HEK293 (cell line): ENCODE data around the gene COL18A1.
A peak's percentile ranks its signal among the peaks of the same experiment; 100 is the strongest.

Experiments
- CTCF ChIA-PET: fragments of 350-600 bp; formaldehyde crosslinking; extraction: SDS; loops from one replicate; lab custom pipeline; 2021; ENCODE audit warnings: antibody characterized with exemption; lab: Yijun Ruan, JAX
- POLR2A ChIA-PET: fragments of 300-600 bp; formaldehyde crosslinking; extraction: SDS; loops from one replicate; lab custom pipeline; 2020; ENCODE audit warnings: antibody characterized with exemption, inconsistent platforms; lab: Yijun Ruan, JAX
- H3K27ac ChIP-seq: fragments of 200-500 bp; sonication (Bioruptor generic); 2 replicates; pipeline ENCODE4 v1.5.1; 2014; ENCODE audit warnings: low read depth, low read length, control low read depth, inconsistent platforms; ENCODE audit errors: extremely low read depth
- H3K36me3 ChIP-seq, 2 experiments: fragments of 200-500 bp in 1 of 2; sonication (Bioruptor generic) in 1 of 2; 1 replicate in 1 of 2; 2 replicates in 1 of 2; pipeline ENCODE4 v1.5.1; 2014 to 2017; ENCODE audit warnings: inconsistent platforms in 2 of 2, low read length in 2 of 2; ENCODE audit not compliant: control insufficient read depth in 2 of 2, insufficient read depth in 1 of 2
- H3K4me1 ChIP-seq: fragments of 200-500 bp; sonication (Bioruptor generic); 2 replicates; pipeline ENCODE4 v1.5.1; 2014; ENCODE audit warnings: mild to moderate bottlenecking, low read length, inconsistent platforms; ENCODE audit not compliant: control insufficient read depth, insufficient read depth
- H3K4me3 ChIP-seq: 2 replicates; pipeline ENCODE4 v1.5.1; 2011; ENCODE audit warnings: low read depth, mild to moderate bottlenecking, control low read depth, low read length, moderate library complexity
- H3K9me3 ChIP-seq: fragments of 200-500 bp; sonication (Bioruptor generic); 2 replicates; pipeline ENCODE4 v1.5.1; 2014; ENCODE audit warnings: low read depth, low read length, inconsistent platforms; ENCODE audit not compliant: control insufficient read depth, insufficient read depth
- OSR2 ChIP-seq: fragments of 450-650 bp; formaldehyde crosslinking; IDR thresholded peaks from 2 replicates; pipeline ENCODE4 v1.5.1; 2016; ENCODE audit warnings: missing biosample characterization, missing genetic modification characterization
- SALL2 ChIP-seq: fragments of 450-650 bp; formaldehyde crosslinking; IDR thresholded peaks from 2 replicates; pipeline ENCODE4 v1.5.0; 2017; ENCODE audit warnings: missing biosample characterization, mild to moderate bottlenecking, missing genetic modification characterization, borderline replicate concordance
- SCRT2 ChIP-seq: fragments of 450-650 bp; formaldehyde crosslinking; IDR thresholded peaks from 2 replicates; pipeline ENCODE4 v1.5.1; 2016; ENCODE audit warnings: missing biosample characterization, missing genetic modification characterization
- ZBTB7A ChIP-seq: fragments of 450-650 bp; formaldehyde crosslinking; IDR thresholded peaks from 2 replicates; pipeline ENCODE4 v1.5.1; 2016; ENCODE audit warnings: low read depth, missing biosample characterization, missing genetic modification characterization
- ZFHX2 ChIP-seq: fragments of 450-650 bp; formaldehyde crosslinking; conservative IDR thresholded peaks from 2 replicates; pipeline ENCODE4 v1.5.1; 2016; ENCODE audit warnings: missing biosample characterization, missing genetic modification characterization
- ZIC2 ChIP-seq: fragments of 450-650 bp; formaldehyde crosslinking; IDR thresholded peaks from 2 replicates; pipeline ENCODE4 v1.5.1; 2016; ENCODE audit warnings: missing biosample characterization, missing genetic modification characterization
- ZNF114 ChIP-seq: fragments of 450-650 bp; formaldehyde crosslinking; IDR thresholded peaks from 2 replicates; pipeline ENCODE4 v1.5.0; 2017; ENCODE audit warnings: missing biosample characterization, missing genetic modification characterization
- ZNF174 ChIP-seq: fragments of 450-650 bp; formaldehyde crosslinking; IDR thresholded peaks from 2 replicates; pipeline ENCODE4 v1.5.0; 2017; ENCODE audit warnings: missing biosample characterization, mild to moderate bottlenecking, missing genetic modification characterization
- ZNF2 ChIP-seq: fragments of 450-650 bp; formaldehyde crosslinking; IDR thresholded peaks from 2 replicates; pipeline ENCODE4 v1.5.1; 2016; ENCODE audit warnings: missing biosample characterization, missing genetic modification characterization
- ZNF521 ChIP-seq: fragments of 450-650 bp; formaldehyde crosslinking; IDR thresholded peaks from 2 replicates; pipeline ENCODE4 v1.5.1; 2017; ENCODE audit warnings: missing biosample characterization, mild to moderate bottlenecking, missing genetic modification characterization
- ZNF555 ChIP-seq: fragments of 450-650 bp; formaldehyde crosslinking; conservative IDR thresholded peaks from 2 replicates; pipeline ENCODE4 v1.5.1; 2017; ENCODE audit warnings: missing biosample characterization, mild to moderate bottlenecking, missing genetic modification characterization, inconsistent platforms
- ZNF596 ChIP-seq: fragments of 450-650 bp; IDR thresholded peaks from 2 replicates; pipeline ENCODE4 v1.5.0; 2018; ENCODE audit warnings: missing biosample characterization, mild to moderate bottlenecking, missing genetic modification characterization, moderate library complexity
- ZNF664 ChIP-seq: fragments of 450-650 bp; formaldehyde crosslinking; IDR thresholded peaks from 2 replicates; pipeline ENCODE4 v1.5.1; 2016; ENCODE audit warnings: missing biosample characterization, missing genetic modification characterization
- ZNF830 ChIP-seq: fragments of 450-650 bp; IDR thresholded peaks from 2 replicates; pipeline ENCODE4 v1.5.0; 2018; ENCODE audit warnings: missing biosample characterization, missing genetic modification characterization, low read depth, mild to moderate bottlenecking, moderate library complexity
- TF ChIP-seq, protein P1 (sequence below): fragments of 450-650 bp; formaldehyde crosslinking; IDR thresholded peaks from 2 replicates; pipeline ENCODE4 v1.5.1; 2016; ENCODE audit warnings: missing biosample characterization, missing genetic modification characterization
- TF ChIP-seq, protein P2 (sequence below): fragments of 450-650 bp; formaldehyde crosslinking; IDR thresholded peaks from 2 replicates; pipeline ENCODE4 v1.5.1; 2016; ENCODE audit warnings: missing biosample characterization, missing genetic modification characterization

The COL18A1 gene

GRCh38 chr21:45467221-45467779 lies 62.3 kb downstream of the COL18A1 start:
- no peak overlapping the region for H3K27ac ChIP-seq
- CTCF ChIA-PET, result interaction anchor here (0.7 to 1.0 kb wide), 2 partner anchors 10 to 175 kb away, joined by 3 read pairs; no protein-coding TSS in a partner anchor

GRCh38 chr21:45468051-45468970 lies 63.3 kb downstream of the COL18A1 start:
- ChIA-PET POLR2A (no interaction called here), CTCF (interaction anchor here (1.1 kb wide), 1 partner anchor 29 kb away, joined by 6 read pairs; no protein-coding TSS in a partner anchor)
- Histone ChIP-seq H3K36me3 (peaks cover 0 to 11% of the 10 kb centered on the region in 2 experiments; a peak in 2 of 3 replicates), H3K9me3 (no peaks in the 10 kb centered on the region), H3K4me1 (peaks cover 5% of the 10 kb centered on the region), H3K4me3 (no peak overlapping the region), H3K27ac (0 out of 2 replicates have a peak overlapping the region, but pooled peaks have one; percentile 16)
- no peak for TF ChIP-seq ZNF664 (tag by site-specific recombination)

More at GRCh38 chr21:45467221-45467779, 62.3 kb downstream of the COL18A1 start:
- POLR2A ChIA-PET, result no interaction called here
- Histone ChIP-seq H3K4me3 (no peak overlapping the region), H3K9me3 (no peaks in the 10 kb centered on the region; the same call in 1 of the 2 replicates), H3K4me1 (peaks cover 5% of the 10 kb centered on the region), H3K36me3 (peaks cover 0 to 9% of the 10 kb centered on the region in 2 experiments; a peak in 2 of 3 replicates)
- TF ChIP-seq SALL2 (tag by site-specific recombination) (no peak), ZIC2 (peak; percentile 62)

DNA sequence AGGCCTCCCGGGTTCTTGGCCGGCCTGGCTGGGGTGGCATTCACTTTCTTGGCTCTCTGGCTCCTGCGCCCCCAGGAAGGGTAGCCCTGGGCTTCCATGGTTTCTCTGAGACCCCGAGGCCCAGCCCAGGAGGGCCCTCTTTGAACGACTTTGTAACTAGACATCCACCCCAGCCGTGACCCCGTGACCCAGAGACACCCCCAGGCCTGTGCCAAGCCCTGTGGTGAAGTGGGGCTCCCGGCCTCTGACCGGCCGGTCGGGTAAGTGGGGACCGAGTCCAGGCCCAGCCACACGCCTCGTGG lies 64.0 kb downstream of the COL18A1 start:
- Histone ChIP-seq H3K4me3 (no peak overlapping the region), H3K36me3 (peaks cover 0 to 16% of the 10 kb centered on the region in 2 experiments; a peak in 2 of 3 replicates), H3K9me3 (no peaks in the 10 kb centered on the region), H3K4me1 (peaks cover 5% of the 10 kb centered on the region), H3K27ac (no peak overlapping the region)
- CTCF ChIA-PET, result interaction anchor here (1.1 to 1.2 kb wide), 2 partner anchors 29 to 329 kb away, joined by 5 to 6 read pairs; no protein-coding TSS in a partner anchor
- TF ChIP-seq, protein P1, sequence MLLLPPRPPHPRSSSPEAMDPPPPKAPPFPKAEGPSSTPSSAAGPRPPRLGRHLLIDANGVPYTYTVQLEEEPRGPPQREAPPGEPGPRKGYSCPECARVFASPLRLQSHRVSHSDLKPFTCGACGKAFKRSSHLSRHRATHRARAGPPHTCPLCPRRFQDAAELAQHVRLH (tag by site-specific recombination), result no peak
- TF ChIP-seq ZNF830 (tag by site-specific recombination), result no peak
- POLR2A ChIA-PET, result no interaction called here

DNA sequence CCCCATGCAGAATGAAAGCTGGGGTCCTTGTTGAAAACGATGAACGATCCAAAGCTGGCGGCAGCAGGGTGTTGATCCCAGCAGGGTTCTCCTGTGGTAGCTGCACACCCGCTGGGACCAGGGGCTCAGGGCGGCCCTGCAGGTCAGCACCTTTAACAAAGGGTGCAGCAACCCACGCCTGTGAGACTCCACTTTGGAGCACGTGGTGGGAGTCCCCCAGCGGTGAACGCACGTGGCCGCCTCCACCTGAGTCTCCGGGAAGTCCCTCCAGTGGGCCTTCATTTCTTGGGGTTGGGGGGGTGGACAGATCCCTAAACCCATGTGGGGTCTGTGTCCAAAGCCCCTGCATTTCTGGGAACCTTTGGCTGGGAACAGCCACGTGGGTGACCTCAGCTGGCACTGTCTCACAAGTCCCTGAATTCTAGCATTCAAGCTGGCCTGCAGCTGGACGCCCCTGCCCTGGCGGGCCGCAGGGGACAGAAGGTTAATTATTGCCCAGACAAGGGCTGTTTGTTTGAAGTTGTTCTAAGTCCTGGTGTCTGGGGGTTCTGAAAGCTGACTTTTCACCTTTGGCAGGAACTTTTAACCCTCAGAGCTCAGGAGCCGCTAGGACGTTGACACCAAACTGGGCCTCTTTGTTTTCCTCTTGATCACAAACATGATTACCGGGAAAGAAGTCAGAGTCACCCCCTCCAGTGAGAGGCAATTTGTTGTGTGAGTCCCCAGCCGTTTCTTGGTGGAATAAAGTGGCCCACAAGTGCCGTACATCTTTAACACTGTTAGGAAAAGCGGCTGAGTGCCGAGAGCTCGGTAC lies 64.5 kb downstream of the COL18A1 start:
- no peaks in the 10 kb centered on the region for H3K9me3 ChIP-seq
- CTCF ChIA-PET, result interaction anchor here (0.6 to 1.2 kb wide), 4 partner anchors 14 to 904 kb away, joined by 3 to 6 read pairs (median 4); no protein-coding TSS in a partner anchor
- peak; percentile 33; the same call in 1 of the 2 replicates for TF ChIP-seq ZIC2
- TF ChIP-seq ZNF596, result no peak
- TF ChIP-seq SCRT2 (tag by site-specific recombination), result no peak
- TF ChIP-seq ZNF174, result no peak
- no peak for TF ChIP-seq ZNF521 (tag by site-specific recombination)
- H3K36me3 ChIP-seq, result peaks cover 0 to 21% of the 10 kb centered on the region in 2 experiments; a peak in 2 of 3 replicates
- no peak overlapping the region for H3K4me3 ChIP-seq
- H3K27ac ChIP-seq, result no peak overlapping the region
- peaks cover 5% of the 10 kb centered on the region for H3K4me1 ChIP-seq
- POLR2A ChIA-PET, result no interaction called here

- no peak overlapping the region for H3K4me3 ChIP-seq
- ChIA-PET CTCF (interaction anchor here (0.6 to 1.2 kb wide), 3 partner anchors 13 to 903 kb away, joined by 3 to 5 read pairs (median 4); no protein-coding TSS in a partner anchor), POLR2A (no interaction called here)
- no peaks in the 10 kb centered on the region for H3K9me3 ChIP-seq
- H3K27ac ChIP-seq, result no peak overlapping the region
- peaks cover 0 to 27% of the 10 kb centered on the region in 2 experiments; a peak in 2 of 3 replicates for H3K36me3 ChIP-seq
- peaks cover 5% of the 10 kb centered on the region for H3K4me1 ChIP-seq
- TF ChIP-seq ZNF114 (no peak), ZFHX2 (tag by site-specific recombination) (0 out of 2 replicates have a peak, but pooled peaks have one; percentile 28), ZNF2 (0 out of 2 replicates have a peak, but pooled peaks have one; percentile 26), ZBTB7A (tag by site-specific recombination) (no peak), ZNF555 (no peak), OSR2 (tag by site-specific recombination) (peak; percentile 29; the same call in 1 of the 2 replicates)
- TF ChIP-seq, protein P2, sequence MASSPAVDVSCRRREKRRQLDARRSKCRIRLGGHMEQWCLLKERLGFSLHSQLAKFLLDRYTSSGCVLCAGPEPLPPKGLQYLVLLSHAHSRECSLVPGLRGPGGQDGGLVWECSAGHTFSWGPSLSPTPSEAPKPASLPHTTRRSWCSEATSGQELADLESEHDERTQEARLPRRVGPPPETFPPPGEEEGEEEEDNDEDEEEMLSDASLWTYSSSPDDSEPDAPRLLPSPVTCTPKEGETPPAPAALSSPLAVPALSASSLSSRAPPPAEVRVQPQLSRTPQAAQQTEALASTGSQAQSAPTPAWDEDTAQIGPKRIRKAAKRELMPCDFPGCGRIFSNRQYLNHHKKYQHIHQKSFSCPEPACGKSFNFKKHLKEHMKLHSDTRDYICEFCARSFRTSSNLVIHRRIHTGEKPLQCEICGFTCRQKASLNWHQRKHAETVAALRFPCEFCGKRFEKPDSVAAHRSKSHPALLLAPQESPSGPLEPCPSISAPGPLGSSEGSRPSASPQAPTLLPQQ (tag by site-specific recombination), result 0 out of 2 replicates have a peak, but pooled peaks have one; percentile 28
These were observed 65.1 kb downstream of the COL18A1 start for GRCh38 chr21:45470087-45470515.
